Activated CD4-positive, alpha-beta memory T cell treated with anti-CD3 and anti-CD28 coated beads for 36 hours (primary cell): Measurements from ENCODE around the gene DAPK2. TPM values are rescaled to one million over a fixed set of nuclear protein-coding genes. Genes with fewer than 3 reads are reported as not detected.

Experiments used
- CTCF ChIA-PET: fragments of 350-600 bp; sonication (Branson Sonifier 250); formaldehyde crosslinking; loops from one replicate; lab custom pipeline; 2021; ENCODE audit warnings: antibody characterized with exemption, inconsistent platforms; lab: Charles Lee
- POLR2A ChIA-PET: fragments of 350-600 bp; sonication (Branson Sonifier 250); formaldehyde crosslinking; loops from one replicate; lab custom pipeline; 2021; ENCODE audit warnings: antibody characterized with exemption; lab: Charles Lee
- DNase-seq: peaks from one replicate; pipeline ENCODE4 v3.0.0-alpha.2; 2020
- H3K27ac Mint-ChIP-seq: one replicate; pipeline ENCODE4 v1.8.0; 2021; ENCODE audit warnings: mixed read lengths
- H3K27me3 Mint-ChIP-seq: one replicate; pipeline ENCODE4 v1.8.0; 2021; ENCODE audit warnings: mixed read lengths
- H3K36me3 Mint-ChIP-seq: one replicate; pipeline ENCODE4 v1.8.0; 2021; ENCODE audit warnings: mixed read lengths
- H3K4me1 Mint-ChIP-seq: one replicate; pipeline ENCODE4 v1.8.0; 2021; ENCODE audit warnings: low read depth, mixed read lengths
- H3K4me3 Mint-ChIP-seq: one replicate; pipeline ENCODE4 v1.8.0; 2021; ENCODE audit warnings: mild to moderate bottlenecking, mixed read lengths
- H3K9me3 Mint-ChIP-seq: one replicate; pipeline ENCODE4 v1.8.0; 2021; ENCODE audit warnings: mixed read lengths
- intact Hi-C: fragments of 100-400 bp; cut with micrococcal nuclease; formaldehyde crosslinking; loops from one replicate; pipeline ENCODE4 v1.15.1; 2023
- total RNA-seq, 2 experiments: library from RNA; stranded (reverse); gene quantifications; one replicate each; pipeline ENCODE4 v1.2.3, GENCODE V29; 2021

Gene DAPK2
- total RNA-seq, 2 experiments from 2014 or later: 0.81 to 0.87 TPM

DNA sequence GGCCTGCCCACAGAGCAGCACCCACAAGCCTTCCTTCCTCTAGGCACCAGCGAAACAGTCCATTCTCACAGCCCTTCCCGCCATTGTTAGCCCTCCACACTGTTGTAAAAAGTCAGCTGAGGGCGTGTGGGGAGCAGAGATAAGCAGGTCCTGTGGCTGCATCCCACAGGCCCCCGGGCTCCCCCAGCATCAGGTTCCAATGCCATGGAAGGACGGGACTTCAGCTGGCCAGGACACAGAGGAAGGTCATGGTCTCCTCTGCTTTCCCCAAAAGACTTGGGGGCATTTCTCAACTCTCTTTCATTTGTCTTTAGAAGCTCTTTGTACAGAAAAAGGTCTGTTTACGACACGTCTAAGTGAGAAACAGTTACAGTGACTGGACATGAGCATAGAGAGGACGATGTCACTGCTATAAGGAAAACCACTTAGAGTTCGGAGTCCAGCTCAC, 127.4 kb downstream of the DAPK2 start:
- DNase-seq: no peak
- ChIA-PET POLR2A (no interaction called here), CTCF (interaction anchor here (1.4 to 5.5 kb wide), 3 partner anchors 23 to 127 kb away, joined by 4 to 24 read pairs (median 13); partner anchors contain the start of gene DAPK2)
- Mint-ChIP-seq H3K36me3 (no peaks in the 10 kb centered on the region), H3K27me3 (no peaks in the 10 kb centered on the region), H3K27ac (no peak overlapping the region), H3K4me3 (no peak overlapping the region), H3K9me3 (no peaks in the 10 kb centered on the region), H3K4me1 (peaks cover 14% of the 10 kb centered on the region)
- intact Hi-C loops: no loop called here

DNA sequence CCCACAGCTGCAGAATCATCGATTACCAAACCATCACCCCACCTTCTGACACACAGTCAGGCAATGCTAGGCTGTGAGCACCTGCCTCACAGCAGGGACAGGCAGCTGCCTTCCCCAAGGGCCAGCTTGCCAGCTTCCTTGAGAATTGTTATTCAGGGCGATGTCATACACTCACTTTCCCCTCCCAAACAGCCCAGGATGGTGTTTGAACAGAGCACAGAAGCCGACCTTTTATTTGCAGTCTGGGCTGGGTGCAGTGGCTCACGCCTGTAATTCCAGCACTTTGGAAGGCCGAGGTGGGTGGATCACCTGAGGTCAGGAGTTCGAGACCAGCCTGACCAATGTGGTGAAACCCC, 128.0 kb downstream of the DAPK2 start:
- no peaks in the 10 kb centered on the region for H3K9me3 Mint-ChIP-seq
- CTCF ChIA-PET: interaction anchor here (1.4 to 5.5 kb wide), 3 partner anchors 22 to 128 kb away, joined by 4 to 24 read pairs (median 13); partner anchors contain the start of gene DAPK2

DNA sequence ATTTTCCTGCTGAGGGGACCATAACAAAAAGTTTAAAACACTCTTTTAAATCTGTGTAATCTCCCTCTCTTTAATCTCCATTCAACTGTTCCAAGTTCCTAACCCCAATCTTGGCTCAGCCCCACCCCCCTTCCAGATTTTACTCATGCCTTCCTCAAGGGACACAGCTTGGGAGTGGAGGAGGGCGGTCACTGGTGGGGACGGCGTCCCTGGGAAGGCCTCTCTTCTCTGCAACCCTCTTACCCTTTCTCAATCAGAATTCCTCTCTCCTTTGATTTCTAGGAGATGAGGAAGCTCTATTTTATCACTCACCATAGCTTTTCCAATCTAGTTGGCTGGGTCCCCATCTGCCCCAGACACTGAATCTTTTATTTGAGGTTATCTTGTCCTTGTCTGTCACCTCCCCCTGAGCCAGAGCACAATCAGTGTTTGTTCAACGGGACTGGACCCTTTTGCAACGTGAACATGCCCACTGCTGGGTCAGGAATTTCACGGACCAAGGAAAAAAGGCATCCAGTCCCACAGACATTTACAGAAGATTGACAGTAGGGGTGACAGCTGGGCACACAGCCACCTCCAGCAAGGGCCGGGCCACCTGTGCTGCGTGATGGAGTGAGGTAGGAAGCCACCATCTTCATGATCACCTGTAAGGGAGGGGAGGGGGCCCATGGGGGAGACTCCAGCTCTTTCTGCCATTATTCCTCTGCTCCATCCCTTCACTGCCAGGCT, 128.5 kb downstream of the DAPK2 start:
- H3K27me3 Mint-ChIP-seq: no peaks in the 10 kb centered on the region
- POLR2A ChIA-PET: no interaction called here
- no peak for DNase-seq
- no peak overlapping the region for H3K27ac Mint-ChIP-seq
- H3K4me3 Mint-ChIP-seq: no peak overlapping the region
- CTCF ChIA-PET: interaction anchor here (1.0 to 5.5 kb wide), 4 partner anchors 22 to 128 kb away, joined by 3 to 24 read pairs (median 8); partner anchors contain the start of gene DAPK2
- H3K9me3 Mint-ChIP-seq: no peaks in the 10 kb centered on the region
- peaks cover 14% of the 10 kb centered on the region for H3K4me1 Mint-ChIP-seq
- intact Hi-C loops: no loop called here
- H3K36me3 Mint-ChIP-seq: no peaks in the 10 kb centered on the region

More for the DNA sequence above, 128.0 kb downstream of the DAPK2 start:
- Mint-ChIP-seq H3K27me3 (no peaks in the 10 kb centered on the region), H3K27ac (no peak overlapping the region), H3K4me1 (peaks cover 14% of the 10 kb centered on the region), H3K36me3 (no peaks in the 10 kb centered on the region), H3K4me3 (no peak overlapping the region)
- POLR2A ChIA-PET: no interaction called here
- DNase-seq: no peak
- intact Hi-C loops: no loop called here

DNA sequence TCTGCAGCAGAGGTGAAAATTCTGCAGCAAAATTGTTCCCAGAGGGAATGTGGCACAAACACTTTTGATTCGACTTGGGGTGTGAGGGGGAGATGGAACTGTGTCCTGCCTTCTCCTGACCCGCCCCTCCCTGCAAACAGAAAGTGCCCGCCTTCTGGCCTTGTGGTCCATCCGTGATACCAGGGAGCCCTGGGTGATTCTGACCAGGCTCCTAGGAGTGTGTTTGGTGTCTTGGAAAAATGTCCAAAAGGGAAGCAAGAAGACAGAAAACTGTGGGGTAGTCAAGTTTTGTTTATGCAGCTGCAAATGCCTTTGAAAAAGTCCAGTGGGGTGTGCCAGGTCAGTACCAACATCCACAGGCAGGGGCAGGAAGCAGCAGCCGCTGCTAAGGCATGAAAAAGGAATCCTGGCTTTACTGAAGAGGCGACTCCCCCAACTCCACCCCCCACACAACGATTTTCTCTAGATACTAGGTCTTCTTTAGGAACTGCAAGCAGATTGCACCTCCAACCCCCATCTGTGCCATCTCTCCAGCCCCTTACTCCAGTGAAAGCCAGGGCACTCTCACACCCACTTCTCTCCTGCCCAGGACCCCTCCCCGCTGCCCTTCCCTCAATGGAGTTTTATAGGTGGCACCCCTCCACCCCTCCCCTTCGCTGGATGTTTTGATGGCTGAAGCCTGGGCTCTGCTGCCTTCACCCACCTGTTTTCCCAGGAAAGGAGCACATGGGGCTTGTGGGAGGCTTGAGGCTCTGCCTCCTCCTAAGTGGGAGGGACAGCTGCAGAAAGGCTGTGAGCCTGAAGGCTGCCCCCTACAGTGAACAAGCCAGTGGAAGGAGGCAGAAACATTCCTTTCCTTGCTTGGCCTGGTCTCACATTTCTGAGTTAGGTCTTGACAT, 130.2 kb downstream of the DAPK2 start:
- no peak for DNase-seq
- Mint-ChIP-seq H3K27ac (no peak overlapping the region), H3K4me3 (no peak overlapping the region), H3K36me3 (no peaks in the 10 kb centered on the region), H3K4me1 (peaks cover 14% of the 10 kb centered on the region), H3K27me3 (no peaks in the 10 kb centered on the region), H3K9me3 (no peaks in the 10 kb centered on the region)
- POLR2A ChIA-PET: no interaction called here
- CTCF ChIA-PET: interaction anchor here (0.9 to 2.6 kb wide), 2 partner anchors 12 to 130 kb away, joined by 3 to 13 read pairs; partner anchors contain the start of gene DAPK2
- intact Hi-C loops: no loop called here

DNA sequence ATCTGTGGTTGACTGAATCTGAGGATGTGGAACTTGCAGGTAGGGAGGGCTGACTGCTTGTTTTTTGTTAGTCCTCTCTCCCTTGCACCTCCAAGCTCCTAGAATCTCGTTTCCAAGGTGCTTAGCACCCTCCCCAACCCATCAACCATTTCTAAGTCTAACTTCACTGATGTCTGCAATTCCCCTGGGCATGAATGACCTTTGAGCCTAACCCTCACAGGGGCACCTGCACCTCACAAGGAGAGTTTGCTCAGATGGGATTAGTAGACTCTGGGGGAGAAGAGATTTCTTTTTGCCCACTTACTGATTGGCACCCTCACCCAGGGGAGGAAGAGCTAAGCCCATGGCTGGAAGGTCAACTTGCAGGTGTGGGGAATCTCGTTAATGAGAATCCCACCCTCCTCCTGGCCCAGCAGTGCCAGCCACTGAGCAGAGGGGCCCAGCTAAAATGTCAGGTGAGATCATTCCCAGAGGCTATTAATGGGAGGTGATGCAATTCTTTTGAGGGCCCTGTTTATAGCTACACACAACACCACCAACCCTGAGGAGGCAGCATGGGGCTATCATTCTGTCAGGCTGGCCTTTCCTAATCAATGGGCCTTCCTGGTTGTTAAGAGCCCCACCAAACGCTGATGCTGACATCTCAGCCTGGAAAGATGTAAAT, 130.9 kb downstream of the DAPK2 start:
- Mint-ChIP-seq H3K36me3 (no peaks in the 10 kb centered on the region), H3K4me3 (no peak overlapping the region), H3K9me3 (no peaks in the 10 kb centered on the region), H3K4me1 (peaks cover 7% of the 10 kb centered on the region), H3K27ac (no peak overlapping the region), H3K27me3 (no peaks in the 10 kb centered on the region)
- intact Hi-C loops: no loop called here
- ChIA-PET CTCF (interaction anchor here (0.9 kb wide), 1 partner anchor 11 kb away, joined by 3 read pairs; no protein-coding TSS in a partner anchor), POLR2A (no interaction called here)
- DNase-seq: no peak

DNA sequence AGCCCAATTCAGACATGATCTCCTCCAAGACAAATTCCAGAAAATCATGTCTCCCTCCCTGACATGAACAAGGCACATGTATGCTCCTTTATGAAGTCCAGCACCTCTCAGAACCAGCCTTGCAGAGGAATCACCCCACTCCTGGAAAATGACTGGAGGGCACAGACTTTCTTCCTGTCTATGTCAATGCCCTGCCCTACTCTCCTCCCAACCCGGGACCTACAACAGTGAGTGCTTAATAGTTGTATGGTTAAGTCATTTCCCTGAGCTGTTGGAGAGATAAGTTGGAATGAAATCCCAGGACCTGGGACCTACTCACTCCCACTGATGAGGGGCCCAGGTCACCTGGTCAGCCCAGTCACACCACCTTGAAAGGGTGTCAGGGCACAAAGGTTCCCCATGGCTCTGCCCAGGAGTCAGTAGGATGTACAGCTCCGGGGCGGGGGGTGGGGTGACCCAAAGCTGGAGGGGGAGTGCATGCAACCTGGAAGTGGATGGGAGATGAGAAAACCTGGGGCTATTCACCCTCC, 132.4 kb downstream of the DAPK2 start:
- H3K36me3 Mint-ChIP-seq: no peaks in the 10 kb centered on the region
- H3K27ac Mint-ChIP-seq: no peak overlapping the region
- no peaks in the 10 kb centered on the region for H3K4me1 Mint-ChIP-seq
- no peaks in the 10 kb centered on the region for H3K27me3 Mint-ChIP-seq
- ChIA-PET CTCF (no interaction called here), POLR2A (no interaction called here)
- DNase-seq: no peak
- H3K4me3 Mint-ChIP-seq: no peak overlapping the region
- H3K9me3 Mint-ChIP-seq: no peaks in the 10 kb centered on the region
- intact Hi-C loops: no loop called here

DNA sequence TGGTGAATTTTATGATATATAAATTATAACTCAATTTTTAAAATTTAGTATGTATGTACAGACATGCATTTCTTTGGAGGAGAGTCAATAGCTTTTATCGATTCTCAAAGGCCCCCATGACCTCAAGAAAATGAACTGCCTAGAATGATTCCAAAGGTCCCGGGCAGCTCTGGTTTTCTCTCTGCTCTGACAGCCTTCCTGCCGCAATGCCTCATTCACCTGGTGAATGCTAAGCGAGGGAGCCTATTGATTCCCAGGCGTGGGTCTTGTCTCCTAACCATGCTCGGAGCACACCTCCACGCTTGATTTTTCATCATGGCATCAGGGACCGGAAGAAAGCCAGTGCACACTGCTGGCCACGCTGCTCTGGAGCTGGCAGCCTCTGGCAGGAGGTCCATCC, 132.9 kb downstream of the DAPK2 start:
- H3K27me3 Mint-ChIP-seq: no peaks in the 10 kb centered on the region
- H3K4me3 Mint-ChIP-seq: no peak overlapping the region
- intact Hi-C loops: no loop called here
- no peaks in the 10 kb centered on the region for H3K4me1 Mint-ChIP-seq
- ChIA-PET POLR2A (no interaction called here), CTCF (interaction anchor here (1.4 kb wide), 1 partner anchor 154 kb away, joined by 5 read pairs; no protein-coding TSS in a partner anchor)
- no peak for DNase-seq
- no peaks in the 10 kb centered on the region for H3K9me3 Mint-ChIP-seq
- no peaks in the 10 kb centered on the region for H3K36me3 Mint-ChIP-seq
- no peak overlapping the region for H3K27ac Mint-ChIP-seq

DNA sequence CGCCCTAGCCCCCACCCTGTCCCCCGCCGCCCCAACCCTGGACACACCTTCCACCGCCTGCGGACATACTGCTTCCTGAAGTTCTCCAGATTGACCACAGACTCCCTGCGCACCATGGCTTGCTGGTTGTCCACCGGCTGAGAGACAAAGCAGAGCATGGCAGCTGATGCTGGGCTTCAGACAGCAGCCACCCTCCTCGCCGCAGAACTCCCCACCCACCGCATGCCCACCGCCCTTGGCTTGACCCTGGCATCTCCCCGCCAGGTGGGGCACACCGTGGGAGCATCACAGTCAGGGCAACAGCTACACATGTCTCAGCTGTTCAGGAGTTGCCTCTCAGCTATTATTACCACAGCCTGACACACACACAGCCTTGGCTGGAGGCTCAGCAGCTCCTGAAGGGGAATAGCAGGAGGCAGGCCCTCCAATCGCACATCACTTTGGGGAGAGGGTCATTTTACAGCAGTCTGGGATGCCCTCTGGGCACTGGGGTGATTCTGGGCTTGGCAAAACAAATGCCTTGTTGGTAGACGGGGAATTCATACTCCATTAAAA, 134.1 kb downstream of the DAPK2 start:
- no peak overlapping the region for H3K4me3 Mint-ChIP-seq
- H3K4me1 Mint-ChIP-seq: no peaks in the 10 kb centered on the region
- no peak overlapping the region for H3K27ac Mint-ChIP-seq
- DNase-seq: no peak
- H3K9me3 Mint-ChIP-seq: no peaks in the 10 kb centered on the region
- no peaks in the 10 kb centered on the region for H3K36me3 Mint-ChIP-seq
- ChIA-PET POLR2A (no interaction called here), CTCF (interaction anchor here (1.3 to 1.8 kb wide), 4 partner anchors 36 to 159 kb away, joined by 4 to 6 read pairs (median 5); partner anchors contain the start of gene DAPK2)
- H3K27me3 Mint-ChIP-seq: no peaks in the 10 kb centered on the region
- intact Hi-C loops: no loop called here

DNA sequence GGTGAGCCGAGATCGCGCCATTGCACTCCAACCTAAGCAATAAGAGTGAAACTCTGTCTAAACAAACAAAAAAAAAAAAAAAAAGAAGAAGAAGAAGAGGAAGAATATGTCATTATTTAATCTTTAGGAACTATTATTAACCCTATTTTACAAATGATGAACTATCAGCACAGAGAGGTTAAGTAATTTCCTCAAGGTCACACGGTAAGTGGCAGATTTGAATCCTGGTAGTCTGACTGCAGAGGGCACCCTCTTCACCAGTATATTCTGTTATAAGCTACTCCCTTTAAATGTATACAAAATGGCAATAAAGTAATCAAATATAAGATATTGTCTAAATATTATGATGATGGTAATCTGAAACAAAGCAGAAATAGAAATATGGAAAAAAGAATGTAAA, 135.1 kb downstream of the DAPK2 start:
- intact Hi-C loops: no loop called here
- peaks cover 9% of the 10 kb centered on the region for H3K4me1 Mint-ChIP-seq
- H3K36me3 Mint-ChIP-seq: no peaks in the 10 kb centered on the region
- ChIA-PET CTCF (interaction anchor here (0.9 to 1.8 kb wide), 3 partner anchors 37 to 158 kb away, joined by 3 to 5 read pairs (median 4); no protein-coding TSS in a partner anchor), POLR2A (no interaction called here)
- DNase-seq: no peak
- H3K27me3 Mint-ChIP-seq: no peaks in the 10 kb centered on the region
- H3K27ac Mint-ChIP-seq: no peak overlapping the region
- no peaks in the 10 kb centered on the region for H3K9me3 Mint-ChIP-seq
- no peak overlapping the region for H3K4me3 Mint-ChIP-seq

DNA sequence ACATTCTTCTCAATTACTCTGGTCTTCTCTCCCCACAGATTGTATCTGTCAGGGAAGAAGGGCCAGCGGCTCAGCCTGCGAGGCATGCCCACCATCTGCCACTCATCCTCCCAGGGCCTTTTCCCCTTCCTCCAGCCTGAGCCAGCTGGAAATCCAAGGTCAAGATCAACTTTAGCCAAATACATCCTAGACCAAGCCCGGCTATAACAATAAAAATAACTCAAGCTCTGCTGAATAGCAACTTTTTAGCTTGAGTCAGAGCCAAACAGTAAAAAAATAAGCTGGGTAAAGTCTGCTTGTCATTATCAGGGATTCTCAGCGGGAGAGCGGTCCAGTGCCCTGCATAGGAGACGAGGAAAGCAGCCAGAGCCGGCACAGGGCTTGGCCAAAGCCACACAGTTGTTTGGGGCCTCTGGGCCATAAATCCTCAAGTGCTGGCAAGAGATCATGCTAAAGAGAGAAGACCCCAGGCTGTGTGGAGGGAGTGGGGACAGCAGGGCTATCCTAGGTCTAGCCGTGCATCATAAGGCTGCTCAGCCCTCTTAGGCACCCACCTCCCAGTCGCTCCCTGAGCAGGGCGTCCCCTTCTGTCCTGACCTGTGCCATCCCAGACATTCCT, 136.4 kb downstream of the DAPK2 start:
- Mint-ChIP-seq H3K27ac (no peak overlapping the region), H3K4me3 (no peak overlapping the region), H3K4me1 (peaks cover 16% of the 10 kb centered on the region), H3K36me3 (no peaks in the 10 kb centered on the region), H3K27me3 (no peaks in the 10 kb centered on the region), H3K9me3 (no peaks in the 10 kb centered on the region)
- intact Hi-C loops: no loop called here
- DNase-seq: no peak
- CTCF ChIA-PET: interaction anchor here (0.6 to 1.2 kb wide), 3 partner anchors 35 to 158 kb away, joined by 3 to 5 read pairs (median 4); no protein-coding TSS in a partner anchor
- POLR2A ChIA-PET: no interaction called here

DNA sequence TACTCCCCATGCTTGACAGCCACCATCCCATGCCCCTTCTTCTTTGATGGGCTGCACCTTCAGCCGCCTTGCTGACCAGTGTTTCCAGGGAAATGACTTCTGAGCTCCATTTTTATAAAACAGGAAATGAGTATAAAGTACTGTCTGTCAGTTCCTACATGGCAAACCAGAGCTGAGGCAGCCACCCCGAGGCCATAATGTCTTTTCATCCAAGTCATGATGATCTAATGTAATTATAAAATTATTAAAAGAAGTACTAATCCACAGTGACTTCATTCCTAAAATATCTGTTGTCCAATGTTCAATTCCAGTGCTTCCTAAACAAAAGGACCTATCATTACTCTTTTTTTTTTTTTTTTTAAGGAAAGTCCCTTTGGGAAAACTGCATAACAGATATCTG, 137.3 kb downstream of the DAPK2 start:
- Mint-ChIP-seq H3K27me3 (no peaks in the 10 kb centered on the region), H3K9me3 (no peaks in the 10 kb centered on the region), H3K4me3 (no peak overlapping the region), H3K4me1 (peaks cover 16% of the 10 kb centered on the region), H3K36me3 (no peaks in the 10 kb centered on the region), H3K27ac (no peak overlapping the region)
- CTCF ChIA-PET: interaction anchor here (0.7 to 1.2 kb wide), 3 partner anchors 36 to 157 kb away, joined by 4 to 6 read pairs (median 5); no protein-coding TSS in a partner anchor
- intact Hi-C loops: no loop called here
- DNase-seq: no peak
- POLR2A ChIA-PET: no interaction called here
